Naive B cell (primary cell): ENCODE results near the gene TRIO. TPM values are rescaled to one million over a fixed set of nuclear protein-coding genes. Genes with fewer than 3 reads are reported as not detected.

Experiments
- ATAC-seq, 2 donors: fragments of 150-1000 bp; cut with Tn5 transposase; 2 replicates each; pipeline ENCODE4 v1.10.0; 2021; ENCODE audit warnings: low read depth in 2 of 2, mild to moderate bottlenecking in 2 of 2, moderate library complexity in 2 of 2
- DNase-seq: peaks from one replicate; pipeline ENCODE4 v3.0.0; 2022
- H3K27ac Mint-ChIP-seq, 6 donors: one replicate each; pipeline ENCODE4 v1.8.0; 2020 to 2022; ENCODE audit warnings: mild to moderate bottlenecking in 6 of 6, mixed read lengths in 6 of 6, moderate library complexity in 5 of 6, inconsistent platforms in 2 of 6
- H3K27me3 Mint-ChIP-seq, 3 donors: one replicate each; pipeline ENCODE4 v1.8.0; 2021 to 2022; ENCODE audit warnings: mixed read lengths in 3 of 3, mild to moderate bottlenecking in 1 of 3
- H3K36me3 Mint-ChIP-seq, 2 donors: one replicate each; pipeline ENCODE4 v1.8.0; 2020 to 2022; ENCODE audit warnings: mixed read lengths in 2 of 2, inconsistent platforms in 1 of 2, mild to moderate bottlenecking in 1 of 2
- H3K4me1 Mint-ChIP-seq, 3 donors: one replicate each; pipeline ENCODE4 v1.8.0; 2020 to 2022; ENCODE audit warnings: mixed read lengths in 3 of 3, inconsistent platforms in 1 of 3, mild to moderate bottlenecking in 1 of 3, moderate library complexity in 1 of 3
- H3K4me3 Mint-ChIP-seq, 8 donors: one replicate each; pipeline ENCODE4 v1.8.0; 2020 to 2022; ENCODE audit warnings: mild to moderate bottlenecking in 8 of 8, mixed read lengths in 8 of 8, moderate library complexity in 8 of 8, inconsistent platforms in 2 of 8
- H3K9me3 Mint-ChIP-seq, 7 donors: one replicate each; pipeline ENCODE4 v1.8.0; 2020 to 2022; ENCODE audit warnings: mixed read lengths in 7 of 7, mild to moderate bottlenecking in 5 of 7, inconsistent platforms in 2 of 7, moderate library complexity in 1 of 7
- polyA plus RNA-seq, 6 donors: library from polyadenylated mRNA; unstranded; fragments of 300-500 nt; fragmentation: Illumina TruSeq; gene quantifications; one replicate each; pipeline ENCODE4 v1.2.3, GENCODE V29; 2021; ENCODE audit warnings: low read depth in 6 of 6

Gene TRIO
- polyA plus RNA-seq, 6 donors from 2014 or later: 7.3 to 16.4 (median 11.1) TPM

DNA sequence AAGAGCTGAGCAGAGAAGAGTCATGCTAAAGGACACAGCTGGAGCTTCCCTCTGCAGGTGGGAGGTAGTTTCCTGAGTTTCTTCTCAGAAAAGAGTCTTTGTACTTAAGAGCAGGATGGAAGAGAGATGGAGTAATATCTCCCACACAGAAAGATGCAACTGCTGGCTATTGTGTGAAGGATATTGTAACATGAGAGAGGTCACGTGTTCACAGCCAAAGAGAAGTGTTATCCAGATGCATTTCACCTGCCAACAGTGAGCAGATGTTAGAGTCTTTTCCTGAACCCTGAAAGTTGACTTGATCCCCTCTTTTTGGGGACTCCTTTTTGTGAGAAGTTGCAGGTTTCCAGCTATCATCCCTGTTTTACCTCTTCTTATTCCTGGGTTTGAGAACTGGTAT, 14.0 kb upstream of the TRIO start:
- H3K27me3 Mint-ChIP-seq: peaks cover 5 to 12% (median 9%) of the 10 kb centered on the region in 3 donors
- no peak for ATAC-seq
- no peak overlapping the region for H3K4me3 Mint-ChIP-seq
- H3K9me3 Mint-ChIP-seq: peaks cover 0 to 5% (median 0%) of the 10 kb centered on the region in 7 donors
- H3K36me3 Mint-ChIP-seq: no peaks in the 10 kb centered on the region
- no peak overlapping the region for H3K27ac Mint-ChIP-seq
- H3K4me1 Mint-ChIP-seq: no peaks in the 10 kb centered on the region
- DNase-seq: no peak

DNA sequence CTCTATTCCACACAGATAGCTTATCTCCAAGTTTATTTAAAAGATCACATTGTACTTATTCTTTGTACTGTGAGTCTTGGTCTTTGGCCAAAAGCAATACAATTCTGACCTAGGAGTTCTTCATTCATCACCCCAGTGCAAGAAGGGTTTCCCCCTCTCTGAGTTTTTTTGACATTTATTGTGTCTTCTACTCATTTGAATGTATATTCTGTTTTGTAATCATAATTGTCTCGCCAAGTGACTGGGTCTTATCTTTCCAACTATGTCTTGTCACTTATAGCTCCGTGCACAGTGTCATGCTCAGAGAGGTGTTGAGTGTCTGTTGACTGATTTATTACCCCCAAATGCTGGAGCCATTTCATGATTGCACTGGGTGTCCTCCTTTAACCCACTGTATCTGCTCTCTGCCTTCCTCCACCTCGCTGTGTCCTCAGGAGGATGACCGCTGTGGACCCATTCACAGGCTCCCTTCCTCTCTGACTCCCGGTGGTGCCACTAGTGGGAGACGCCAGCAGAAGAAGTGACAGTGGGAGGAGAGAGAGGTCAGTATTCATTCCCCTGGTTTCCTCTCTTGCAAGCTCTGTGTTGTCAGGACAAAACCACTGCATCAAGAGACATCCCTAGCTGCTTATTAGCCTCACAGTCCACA, 11.2 kb upstream of the TRIO start:
- Mint-ChIP-seq H3K4me3 (no peak overlapping the region), H3K27me3 (peaks cover 10 to 15% (median 13%) of the 10 kb centered on the region in 3 donors), H3K4me1 (no peaks in the 10 kb centered on the region), H3K36me3 (peaks cover 7 to 10% of the 10 kb centered on the region in 2 donors), H3K9me3 (peaks cover 0 to 24% (median 8%) of the 10 kb centered on the region in 7 donors), H3K27ac (no peak overlapping the region)
- DNase-seq (no peak), ATAC-seq (no peak)

DNA sequence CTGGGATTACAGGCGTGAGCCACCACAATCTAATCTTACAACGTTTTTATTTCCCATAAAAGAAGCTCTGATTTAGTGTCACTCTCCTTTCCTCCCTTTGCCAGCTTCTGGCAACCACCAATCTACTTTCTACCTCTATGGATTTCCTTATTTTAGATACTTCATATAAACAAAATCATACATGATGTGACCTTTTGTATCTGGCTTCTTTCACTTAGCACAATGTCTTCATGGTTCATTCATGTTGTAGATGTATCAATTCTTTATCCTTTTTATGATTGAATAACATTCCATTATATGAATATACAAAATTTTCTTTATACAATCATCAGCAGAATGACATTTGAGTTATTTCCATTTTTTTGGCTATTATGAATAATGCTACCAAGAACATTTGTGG, 9.7 kb upstream of the TRIO start:
- peaks cover 20 to 23% (median 21%) of the 10 kb centered on the region in 3 donors for H3K27me3 Mint-ChIP-seq
- DNase-seq (no peak), ATAC-seq (no peak)
- H3K27ac Mint-ChIP-seq: peak overlapping the region in 1 of 6 donors; percentile 7
- peaks cover 7 to 10% of the 10 kb centered on the region in 2 donors for H3K36me3 Mint-ChIP-seq
- no peak overlapping the region for H3K4me3 Mint-ChIP-seq
- H3K9me3 Mint-ChIP-seq: peaks cover 0 to 24% (median 8%) of the 10 kb centered on the region in 7 donors
- no peaks in the 10 kb centered on the region for H3K4me1 Mint-ChIP-seq

DNA sequence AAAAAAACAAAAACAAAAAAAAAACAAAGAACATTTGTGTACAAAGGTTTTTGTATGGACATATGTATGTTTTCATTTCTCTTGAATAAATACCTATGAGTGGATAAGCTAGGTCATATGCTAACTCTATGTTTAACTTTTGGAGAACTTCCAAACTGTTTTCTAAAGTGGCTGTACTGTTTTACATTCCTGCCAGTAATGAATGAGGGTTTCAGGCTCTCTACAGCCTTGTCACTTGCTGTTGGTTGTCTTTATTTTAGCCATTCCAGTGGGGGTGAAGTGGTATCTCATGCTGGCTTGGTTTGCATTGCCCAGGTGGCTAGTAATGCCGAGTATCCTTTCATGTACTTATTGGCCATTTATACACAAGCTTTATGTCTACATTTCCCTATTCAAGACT, 9.1 kb upstream of the TRIO start:
- ATAC-seq: no peak
- H3K4me1 Mint-ChIP-seq: no peaks in the 10 kb centered on the region
- H3K36me3 Mint-ChIP-seq: peaks cover 7 to 10% of the 10 kb centered on the region in 2 donors
- no peak for DNase-seq
- no peak overlapping the region for H3K4me3 Mint-ChIP-seq
- H3K27ac Mint-ChIP-seq: no peak overlapping the region
- peaks cover 0 to 24% (median 8%) of the 10 kb centered on the region in 7 donors for H3K9me3 Mint-ChIP-seq
- H3K27me3 Mint-ChIP-seq: peaks cover 23 to 28% (median 27%) of the 10 kb centered on the region in 3 donors

DNA sequence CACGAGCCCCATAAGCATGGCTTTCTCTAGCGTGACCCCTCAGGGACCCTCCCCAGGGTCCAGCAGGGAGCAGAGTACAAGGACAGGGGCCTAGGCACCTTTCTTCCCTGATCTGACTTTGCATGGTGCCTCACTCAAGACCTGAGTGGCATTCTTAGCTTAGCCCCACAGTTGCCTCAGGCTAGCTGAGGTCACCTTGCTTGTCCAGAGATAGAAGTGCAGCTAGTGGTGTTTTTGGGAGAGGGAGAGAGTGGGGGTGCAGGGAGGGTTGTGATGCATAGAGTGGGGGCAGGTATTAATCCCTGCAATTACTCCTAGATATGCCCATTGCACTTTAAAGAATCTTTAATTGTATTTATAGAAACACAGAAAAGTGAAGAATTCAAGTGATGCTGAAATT, 8.4 kb upstream of the TRIO start:
- no peak overlapping the region for H3K4me3 Mint-ChIP-seq
- DNase-seq: no peak
- peaks cover 7 to 10% of the 10 kb centered on the region in 2 donors for H3K36me3 Mint-ChIP-seq
- no peak for ATAC-seq
- peaks cover 28 to 34% (median 30%) of the 10 kb centered on the region in 3 donors for H3K27me3 Mint-ChIP-seq
- H3K4me1 Mint-ChIP-seq: no peaks in the 10 kb centered on the region
- H3K27ac Mint-ChIP-seq: no peak overlapping the region
- H3K9me3 Mint-ChIP-seq: peaks cover 0 to 24% (median 8%) of the 10 kb centered on the region in 7 donors

DNA sequence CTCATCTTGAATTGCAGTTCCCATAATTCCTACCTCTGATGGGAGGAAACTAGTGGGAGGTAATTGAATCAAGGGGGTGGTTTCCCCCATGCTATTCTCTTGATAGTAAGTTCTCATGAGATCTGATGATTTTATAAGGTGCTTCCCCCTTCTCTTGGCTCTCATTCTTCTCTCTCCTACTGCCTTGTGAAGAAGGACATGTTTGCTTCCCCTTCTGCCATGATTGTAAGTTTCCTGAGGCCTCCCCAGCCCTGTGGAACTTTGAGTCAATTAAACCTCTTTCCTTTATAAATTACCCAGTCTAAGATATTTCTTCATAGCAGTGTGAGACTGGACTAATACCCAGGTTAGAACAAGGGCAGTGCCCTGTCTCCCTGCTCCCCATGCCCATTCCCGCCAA, 7.5 kb upstream of the TRIO start:
- Mint-ChIP-seq H3K27me3 (peaks cover 23 to 34% (median 30%) of the 10 kb centered on the region in 3 donors), H3K27ac (no peak overlapping the region), H3K4me1 (no peaks in the 10 kb centered on the region), H3K36me3 (peaks cover 7 to 10% of the 10 kb centered on the region in 2 donors), H3K4me3 (no peak overlapping the region), H3K9me3 (peaks cover 0 to 24% (median 8%) of the 10 kb centered on the region in 7 donors)
- DNase-seq (no peak), ATAC-seq (no peak)

DNA sequence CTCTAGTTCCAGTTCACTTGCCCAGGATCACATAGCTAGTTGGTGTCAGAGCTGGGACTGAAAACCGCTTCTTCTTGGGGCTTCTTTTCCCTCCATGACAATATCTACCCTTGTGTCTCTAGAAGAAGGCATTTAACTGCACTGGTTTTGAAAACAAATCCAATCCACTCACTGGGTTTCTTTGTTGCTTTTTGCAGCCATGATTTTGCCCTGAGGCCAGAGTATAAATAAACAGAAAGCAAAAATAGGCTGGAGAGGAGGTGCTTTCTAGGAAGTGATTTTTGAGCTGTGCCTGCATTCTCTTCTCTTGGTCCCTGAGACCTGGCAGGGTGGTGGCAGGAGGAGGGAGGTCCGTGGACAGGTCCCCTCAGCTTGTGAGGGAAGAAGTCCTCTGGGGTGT, 6.9 kb upstream of the TRIO start:
- peaks cover 25 to 34% (median 30%) of the 10 kb centered on the region in 3 donors for H3K27me3 Mint-ChIP-seq
- no peak overlapping the region for H3K4me3 Mint-ChIP-seq

DNA sequence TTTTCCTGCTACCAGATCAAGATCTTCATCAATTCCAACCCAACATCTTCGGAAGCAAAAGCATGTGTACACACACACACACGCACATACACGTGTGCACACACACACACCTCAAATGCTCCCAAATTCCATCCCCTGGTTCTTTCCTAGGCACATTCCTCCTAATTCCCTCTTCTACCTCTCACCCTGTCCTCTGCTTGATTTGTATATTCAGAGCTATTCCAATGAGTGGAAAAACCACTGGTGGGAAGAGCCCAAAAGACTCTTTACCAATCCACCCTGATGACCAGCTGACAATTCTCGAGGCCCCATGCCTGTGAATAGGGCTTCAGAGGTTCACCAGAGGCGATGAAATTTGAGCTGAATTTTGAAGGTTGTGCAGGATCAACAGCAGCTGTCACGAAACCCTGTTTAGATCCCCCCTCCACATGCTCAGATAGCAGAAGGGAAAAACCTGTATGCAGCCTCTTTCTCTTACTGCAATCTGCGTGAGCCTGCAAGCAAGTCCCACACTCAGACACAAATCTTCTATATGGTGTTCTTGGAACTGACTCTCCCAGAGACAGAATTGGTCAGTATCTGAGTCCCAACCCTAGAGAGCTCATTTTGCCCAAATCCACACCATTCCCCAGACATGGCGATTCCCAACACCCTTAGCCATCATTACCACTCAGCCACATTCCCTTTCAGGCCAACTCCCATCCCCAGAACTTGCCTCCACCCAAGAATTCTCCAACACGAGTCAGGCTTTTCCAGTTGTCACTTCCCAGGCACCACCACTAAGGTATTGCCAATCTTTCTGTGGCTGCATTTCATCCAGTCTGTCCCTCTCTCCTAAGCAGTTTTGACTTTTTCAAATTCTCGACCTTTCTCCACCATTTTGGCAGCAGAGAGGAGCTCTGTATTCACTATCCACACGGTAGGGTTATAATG, 4.3 kb upstream of the TRIO start:
- Mint-ChIP-seq H3K27me3 (peaks cover 24 to 27% (median 25%) of the 10 kb centered on the region in 3 donors), H3K9me3 (peaks cover 0 to 24% (median 6%) of the 10 kb centered on the region in 7 donors), H3K36me3 (peaks cover 7 to 10% of the 10 kb centered on the region in 2 donors), H3K4me1 (peaks cover 8 to 9% (median 9%) of the 10 kb centered on the region in 3 donors), H3K27ac (no peak overlapping the region), H3K4me3 (peak overlapping the region in 1 of 8 donors; percentile 70)
- no peak for ATAC-seq
- no peak for DNase-seq

More for the DNA sequence above, 6.9 kb upstream of the TRIO start:
- DNase-seq (no peak), ATAC-seq (no peak)
- Mint-ChIP-seq H3K36me3 (peaks cover 7 to 10% of the 10 kb centered on the region in 2 donors), H3K27ac (no peak overlapping the region), H3K4me1 (no peaks in the 10 kb centered on the region), H3K9me3 (peaks cover 0 to 24% (median 8%) of the 10 kb centered on the region in 7 donors)

DNA sequence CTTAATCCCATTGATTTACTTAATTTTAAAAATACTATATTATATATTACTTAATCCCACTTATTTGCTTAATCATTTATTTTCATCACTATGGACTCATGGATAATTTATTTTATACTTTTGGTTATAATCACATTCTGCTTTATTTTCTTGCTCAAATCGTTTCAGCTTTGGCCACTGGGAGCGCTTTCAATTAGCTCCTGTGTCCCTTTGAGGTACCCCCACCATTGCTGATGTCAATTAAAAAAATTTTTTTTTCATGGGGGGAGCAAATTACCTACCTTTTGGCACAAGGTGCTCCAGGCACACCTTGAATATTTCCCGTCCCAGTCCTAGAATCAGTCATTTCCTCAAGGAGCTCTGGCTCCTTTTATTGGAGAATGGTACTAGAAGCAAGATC, 1.4 kb upstream of the TRIO start:
- H3K9me3 Mint-ChIP-seq: peaks cover 0 to under 1% (median 0%) of the 10 kb centered on the region in 7 donors
- DNase-seq (no peak), ATAC-seq (no peak)
- H3K36me3 Mint-ChIP-seq: peaks cover 0 to 2% of the 10 kb centered on the region in 2 donors
- H3K4me3 Mint-ChIP-seq: peak overlapping the region in 6 of 8 donors; percentile 86 to 95 (median 90)
- H3K27me3 Mint-ChIP-seq: peaks cover 15 to 25% (median 19%) of the 10 kb centered on the region in 3 donors
- H3K4me1 Mint-ChIP-seq: peaks cover 20 to 27% (median 27%) of the 10 kb centered on the region in 3 donors
- peak overlapping the region in 3 of 6 donors; percentile 94 to 96 (median 96) for H3K27ac Mint-ChIP-seq

DNA sequence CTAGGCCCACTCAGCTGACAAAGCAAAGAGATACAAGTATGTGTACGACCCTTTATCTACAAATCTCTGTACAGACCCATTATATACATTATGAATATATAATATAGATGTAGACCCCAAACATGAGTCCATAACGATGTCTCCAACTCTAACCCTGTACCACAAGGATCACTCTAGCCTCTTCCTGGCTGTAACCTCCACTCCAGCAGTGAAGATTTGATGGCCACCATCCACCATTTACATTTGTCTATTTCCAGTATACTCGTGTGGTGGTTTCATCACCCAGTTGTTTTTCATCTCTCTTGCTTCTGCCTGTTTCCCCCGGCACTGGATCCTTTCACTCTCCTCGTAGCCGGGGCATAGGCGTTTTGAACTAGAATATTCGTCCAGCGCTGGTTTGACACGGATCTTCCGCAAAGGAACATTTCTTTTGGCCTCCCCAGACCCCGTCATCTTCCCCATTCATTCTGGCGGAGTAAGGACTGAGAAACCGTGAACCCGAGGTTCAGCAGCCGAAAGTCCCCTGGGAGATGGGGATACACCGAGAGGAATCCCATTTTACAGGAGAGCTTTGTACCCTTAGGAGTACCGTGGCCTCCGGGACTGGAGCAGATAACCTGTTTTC, 828 bp upstream of the TRIO start:
- Mint-ChIP-seq H3K27me3 (peaks cover 13 to 21% (median 18%) of the 10 kb centered on the region in 3 donors), H3K9me3 (no peaks in the 10 kb centered on the region), H3K27ac (peak overlapping the region; percentile 92 to 96 (median 94)), H3K4me1 (peaks cover 23 to 32% (median 32%) of the 10 kb centered on the region in 3 donors), H3K36me3 (no peaks in the 10 kb centered on the region), H3K4me3 (peak overlapping the region; percentile 86 to 95 (median 90))
- DNase-seq: no peak
- peak; percentile 3 to 5 for ATAC-seq

DNA sequence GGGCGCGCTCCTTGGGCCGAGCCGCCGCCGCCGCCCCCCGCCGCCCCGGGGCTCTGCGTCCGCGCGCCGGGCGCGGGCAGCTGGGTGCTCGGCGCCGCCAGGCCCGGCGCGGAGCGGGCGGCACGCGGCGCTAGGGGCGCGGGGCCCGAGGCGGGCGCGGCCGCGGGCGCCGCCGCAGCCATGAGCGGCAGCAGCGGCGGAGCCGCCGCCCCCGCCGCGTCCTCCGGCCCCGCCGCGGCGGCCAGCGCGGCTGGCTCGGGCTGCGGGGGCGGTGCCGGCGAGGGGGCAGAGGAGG, 351 bp downstream of the TRIO start:
- Mint-ChIP-seq H3K9me3 (no peaks in the 10 kb centered on the region), H3K36me3 (no peaks in the 10 kb centered on the region), H3K27me3 (peaks cover 7 to 13% (median 9%) of the 10 kb centered on the region in 3 donors), H3K4me1 (peaks cover 24 to 43% (median 36%) of the 10 kb centered on the region in 3 donors), H3K4me3 (peak overlapping the region in 1 of 8 donors; percentile 86), H3K27ac (peak overlapping the region in 1 of 6 donors; percentile 94)
- ATAC-seq (no peak), DNase-seq (no peak)

DNA sequence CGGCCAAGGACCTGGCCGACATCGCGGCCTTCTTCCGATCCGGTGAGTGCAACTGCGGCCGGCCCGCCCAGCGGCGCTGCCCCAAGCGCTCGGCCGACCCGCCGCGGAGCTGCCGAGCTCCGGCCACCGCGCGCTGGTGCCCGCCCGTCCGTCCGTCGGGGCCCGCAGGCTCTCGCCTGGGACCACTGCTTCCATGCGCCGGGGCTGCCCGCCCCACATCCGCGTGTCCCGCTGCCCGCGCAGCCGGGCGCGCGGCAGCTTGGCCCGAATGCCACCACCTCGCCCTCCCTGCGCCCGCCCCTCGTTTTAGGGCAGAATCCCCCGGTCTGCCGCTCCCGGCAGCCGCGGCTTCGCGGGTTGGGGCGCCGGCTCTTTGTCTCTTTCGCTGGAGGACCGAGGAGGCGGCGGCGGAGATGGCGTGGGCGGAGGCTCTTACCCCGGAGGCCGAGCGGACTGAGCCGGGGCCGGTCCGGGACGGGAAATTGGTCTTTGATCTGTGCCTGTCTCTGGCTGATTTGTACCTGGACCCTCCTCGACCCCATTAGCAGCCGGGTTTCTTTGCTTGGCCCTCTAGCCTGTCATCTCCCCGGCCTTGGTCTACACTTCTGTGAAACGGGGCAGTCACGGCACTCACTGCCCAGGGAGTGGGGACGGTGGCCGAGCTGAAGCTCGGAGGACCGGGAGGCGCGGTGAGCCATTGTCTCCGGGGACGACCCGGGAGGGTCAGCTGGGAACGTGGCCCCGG, 871 bp downstream of the TRIO start:
- ATAC-seq: peak; percentile 3 to 5
- Mint-ChIP-seq H3K27ac (peak overlapping the region; percentile 89 to 96 (median 94)), H3K4me3 (peak overlapping the region; percentile 84 to 96 (median 90)), H3K27me3 (peaks cover 4 to 8% (median 7%) of the 10 kb centered on the region in 3 donors), H3K9me3 (no peaks in the 10 kb centered on the region), H3K4me1 (peaks cover 30 to 48% (median 41%) of the 10 kb centered on the region in 3 donors), H3K36me3 (no peaks in the 10 kb centered on the region)
- peak; percentile 66 for DNase-seq
